Adipocyte (in vitro differentiated cells): ENCODE measurements around the gene NIPA2.

Experiments
- DNase-seq: peaks from one replicate; pipeline ENCODE4 v3.0.0-alpha.2; 2015; ENCODE audit warnings: low read depth
- H3K27me3 ChIP-seq: replicated peaks from 2 replicates; pipeline ENCODE4 v1.7.0; 2013; ENCODE audit warnings: mild to moderate bottlenecking, low read length, moderate library complexity; ENCODE audit not compliant: control insufficient read depth, insufficient read depth
- H3K36me3 ChIP-seq: 2 replicates; pipeline ENCODE4 v1.7.0; 2013; ENCODE audit warnings: low read length, mild to moderate bottlenecking, moderate library complexity; ENCODE audit not compliant: control insufficient read depth, insufficient read depth, severe bottlenecking
- H3K4me1 ChIP-seq: 2 replicates; pipeline ENCODE4 v1.7.0; 2013; ENCODE audit warnings: mild to moderate bottlenecking, low read length, moderate library complexity; ENCODE audit not compliant: control insufficient read depth, insufficient read depth
- H3K4me3 ChIP-seq: 2 replicates; pipeline ENCODE4 v1.7.0; 2013; ENCODE audit warnings: mild to moderate bottlenecking, low read length, moderate library complexity
- H3K9ac ChIP-seq: 2 replicates; pipeline ENCODE4 v1.7.0; 2013; ENCODE audit warnings: mild to moderate bottlenecking, low read length, moderate library complexity
- H3K9me3 ChIP-seq: 2 replicates; pipeline ENCODE4 v1.7.0; 2013; ENCODE audit warnings: mild to moderate bottlenecking, low read length, moderate library complexity; ENCODE audit not compliant: control insufficient read depth

The NIPA2 gene

DNA sequence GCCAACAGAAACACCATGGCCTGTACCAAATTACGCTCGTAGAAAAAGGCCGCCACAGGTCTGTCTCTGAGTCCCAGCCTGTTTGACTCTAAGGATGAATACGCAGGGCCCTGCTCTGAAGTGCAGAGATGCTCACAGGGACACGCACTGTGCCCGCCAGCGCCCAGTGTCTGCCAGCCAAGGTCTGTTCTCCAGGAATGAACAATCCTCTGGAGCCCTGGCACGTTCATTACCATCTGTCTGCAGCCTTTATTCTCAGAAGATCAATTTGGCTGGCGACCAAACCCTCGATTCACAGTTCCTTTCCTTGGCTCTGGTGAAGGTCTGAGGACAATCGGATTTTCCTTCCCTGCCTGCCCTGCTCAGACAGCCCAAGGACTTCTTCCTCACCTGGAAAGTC is 66.3 kb downstream of the NIPA2 start:
- Histone ChIP-seq H3K4me3 (no peak overlapping the region), H3K9ac (no peak overlapping the region), H3K27me3 (no peaks in the 10 kb centered on the region), H3K9me3 (no peaks in the 10 kb centered on the region), H3K4me1 (no peaks in the 10 kb centered on the region), H3K36me3 (peaks cover 75% of the 10 kb centered on the region)
- DNase-seq: no peak

DNA sequence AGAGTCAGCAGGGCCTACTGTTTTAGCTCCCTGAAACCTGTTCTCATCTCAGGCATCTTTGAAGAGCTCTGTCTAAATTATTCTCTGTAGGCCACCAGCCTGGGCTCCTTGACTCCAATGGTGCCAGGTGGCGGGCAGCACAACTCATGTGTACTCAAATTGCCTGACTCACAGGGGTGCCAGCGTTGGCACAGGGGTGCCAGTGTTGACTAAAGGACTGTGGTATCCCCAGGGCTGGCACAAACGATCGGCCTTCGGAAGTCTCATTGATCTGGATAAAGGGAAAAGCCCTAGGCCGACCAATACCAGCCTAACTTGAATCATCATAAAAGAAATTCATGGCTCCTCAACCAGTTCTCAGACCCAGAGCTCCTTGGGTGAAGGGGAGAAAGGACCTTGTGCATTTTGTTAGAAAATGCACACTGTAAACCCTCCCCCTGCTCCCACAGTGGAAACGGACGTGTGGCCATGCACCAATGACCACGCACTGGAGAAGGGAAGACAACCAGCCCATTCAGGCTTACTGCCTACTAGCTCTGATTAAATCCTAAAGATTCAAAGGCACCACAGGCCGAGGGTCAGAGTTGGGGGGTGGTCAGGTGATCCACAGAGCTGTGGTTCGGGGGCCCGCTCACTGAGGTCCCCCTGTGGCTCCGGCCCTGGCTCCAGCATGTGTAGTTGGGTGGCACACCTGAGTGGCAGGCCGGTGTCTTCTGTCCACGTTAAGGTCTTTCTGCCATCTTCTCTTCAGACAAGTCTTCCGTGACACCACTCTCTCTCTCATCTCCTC is 68.9 kb downstream of the NIPA2 start:
- Histone ChIP-seq H3K36me3 (peaks cover 83% of the 10 kb centered on the region), H3K9ac (no peak overlapping the region), H3K4me3 (no peak overlapping the region), H3K27me3 (no peaks in the 10 kb centered on the region), H3K4me1 (no peaks in the 10 kb centered on the region), H3K9me3 (no peaks in the 10 kb centered on the region)
- DNase-seq: no peak

DNA sequence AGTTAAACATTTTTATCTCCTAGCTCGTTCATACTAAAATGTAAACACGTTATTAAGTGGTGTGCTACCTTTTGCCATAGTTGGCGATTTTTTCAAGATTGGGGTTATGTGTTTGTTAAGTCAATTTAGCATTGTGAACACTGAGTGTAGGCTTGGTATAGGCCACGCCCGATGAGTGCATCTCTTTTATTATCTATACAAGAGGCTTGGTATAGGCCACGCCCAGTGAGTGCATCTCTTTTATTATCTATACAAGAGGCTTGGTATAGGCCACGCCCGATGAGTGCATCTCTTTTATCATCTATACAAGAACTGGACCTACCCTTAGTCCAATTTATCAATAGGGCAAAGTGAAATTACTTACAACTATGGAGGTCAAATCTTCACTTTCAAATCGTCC is 70.4 kb downstream of the NIPA2 start:
- H3K4me1 ChIP-seq: no peaks in the 10 kb centered on the region
- no peak overlapping the region for H3K4me3 ChIP-seq
- no peaks in the 10 kb centered on the region for H3K9me3 ChIP-seq
- no peaks in the 10 kb centered on the region for H3K27me3 ChIP-seq
- DNase-seq: no peak
- peaks cover 80% of the 10 kb centered on the region for H3K36me3 ChIP-seq
- H3K9ac ChIP-seq: no peak overlapping the region

DNA sequence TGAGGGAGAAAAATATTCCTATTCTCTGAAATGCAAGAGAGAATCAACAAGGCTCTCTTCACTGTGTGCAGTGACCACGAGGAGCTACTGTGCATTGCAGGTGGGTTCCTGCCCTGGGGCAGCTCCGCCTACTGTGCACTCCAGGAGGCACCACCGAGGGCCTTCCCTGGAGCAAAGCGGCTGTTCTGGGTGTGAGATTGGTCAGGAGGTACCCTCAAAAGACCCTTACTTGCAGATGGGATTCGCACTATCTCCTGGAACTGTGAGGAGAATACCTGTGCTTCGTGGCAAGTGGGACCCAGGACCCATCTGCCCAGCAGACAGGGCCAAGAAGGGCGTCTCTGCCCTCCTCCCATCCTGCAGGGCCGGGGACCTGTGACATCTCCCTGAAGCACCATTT is 72.8 kb downstream of the NIPA2 start:
- H3K4me1 ChIP-seq: no peaks in the 10 kb centered on the region
- H3K4me3 ChIP-seq: no peak overlapping the region
- no peak overlapping the region for H3K9ac ChIP-seq
- H3K27me3 ChIP-seq: no peaks in the 10 kb centered on the region
- peaks cover 92% of the 10 kb centered on the region for H3K36me3 ChIP-seq
- DNase-seq: no peak
- H3K9me3 ChIP-seq: no peaks in the 10 kb centered on the region

DNA sequence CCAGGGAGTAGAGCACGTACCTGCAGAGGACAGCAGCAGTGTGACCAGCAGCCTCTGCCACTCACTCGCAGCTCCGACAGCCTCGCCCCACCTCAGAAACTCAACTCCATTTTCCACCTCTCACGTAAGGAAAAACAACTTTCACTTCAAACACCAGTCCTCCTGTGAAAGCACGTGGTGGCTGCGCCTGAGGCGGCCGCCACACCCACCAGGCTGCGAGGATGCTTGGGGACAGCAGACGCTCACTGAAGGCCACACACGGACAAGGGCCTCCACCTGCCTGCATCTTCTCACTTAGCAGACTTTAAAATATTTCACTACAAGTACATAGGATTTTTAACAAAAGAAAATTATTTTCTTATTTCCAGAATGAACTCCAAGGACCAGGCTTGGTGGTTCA is 73.8 kb downstream of the NIPA2 start:
- no peak overlapping the region for H3K4me3 ChIP-seq
- no peaks in the 10 kb centered on the region for H3K9me3 ChIP-seq
- no peak for DNase-seq
- no peaks in the 10 kb centered on the region for H3K4me1 ChIP-seq
- no peaks in the 10 kb centered on the region for H3K27me3 ChIP-seq
- H3K36me3 ChIP-seq: peaks cover 94% of the 10 kb centered on the region
- H3K9ac ChIP-seq: no peak overlapping the region

DNA sequence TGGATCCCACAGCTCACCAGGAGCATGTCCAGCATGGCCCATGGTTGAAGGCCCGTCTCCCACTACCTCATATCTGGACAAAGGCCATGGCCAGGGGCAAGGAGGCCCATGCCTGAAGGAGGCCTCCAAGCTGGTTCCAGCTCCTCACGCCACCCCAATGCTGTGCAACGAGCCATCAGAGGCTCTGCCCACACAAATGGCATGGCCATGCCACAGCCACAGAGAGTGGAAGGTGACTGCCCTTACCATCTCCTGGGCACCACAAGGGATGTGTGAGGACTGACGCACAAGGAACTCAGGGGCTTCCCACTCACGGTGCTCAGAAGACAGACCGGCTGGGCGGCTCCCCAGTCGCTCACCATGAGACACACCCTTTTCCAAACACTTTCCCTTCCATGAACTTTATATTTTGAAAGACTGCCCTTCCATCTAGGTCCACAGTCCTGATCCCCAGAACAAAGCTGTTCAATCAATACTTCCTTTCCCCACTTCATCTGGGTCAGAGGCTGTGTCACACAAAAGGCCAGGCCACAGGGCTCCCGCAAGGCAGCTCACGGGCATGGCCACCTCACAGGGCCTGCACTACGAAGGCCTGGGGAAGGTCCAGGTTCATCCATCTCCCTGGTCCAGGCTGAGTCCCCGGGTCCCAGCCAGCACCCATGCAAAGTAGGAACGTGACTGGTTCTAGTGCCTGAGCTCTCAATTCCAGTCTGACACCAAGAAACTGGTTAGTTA is 75.3 kb downstream of the NIPA2 start:
- H3K27me3 ChIP-seq: no peaks in the 10 kb centered on the region
- no peaks in the 10 kb centered on the region for H3K4me1 ChIP-seq
- peaks cover 93% of the 10 kb centered on the region for H3K36me3 ChIP-seq
- no peak for DNase-seq
- no peak overlapping the region for H3K9ac ChIP-seq
- H3K9me3 ChIP-seq: no peaks in the 10 kb centered on the region
- H3K4me3 ChIP-seq: no peak overlapping the region

DNA sequence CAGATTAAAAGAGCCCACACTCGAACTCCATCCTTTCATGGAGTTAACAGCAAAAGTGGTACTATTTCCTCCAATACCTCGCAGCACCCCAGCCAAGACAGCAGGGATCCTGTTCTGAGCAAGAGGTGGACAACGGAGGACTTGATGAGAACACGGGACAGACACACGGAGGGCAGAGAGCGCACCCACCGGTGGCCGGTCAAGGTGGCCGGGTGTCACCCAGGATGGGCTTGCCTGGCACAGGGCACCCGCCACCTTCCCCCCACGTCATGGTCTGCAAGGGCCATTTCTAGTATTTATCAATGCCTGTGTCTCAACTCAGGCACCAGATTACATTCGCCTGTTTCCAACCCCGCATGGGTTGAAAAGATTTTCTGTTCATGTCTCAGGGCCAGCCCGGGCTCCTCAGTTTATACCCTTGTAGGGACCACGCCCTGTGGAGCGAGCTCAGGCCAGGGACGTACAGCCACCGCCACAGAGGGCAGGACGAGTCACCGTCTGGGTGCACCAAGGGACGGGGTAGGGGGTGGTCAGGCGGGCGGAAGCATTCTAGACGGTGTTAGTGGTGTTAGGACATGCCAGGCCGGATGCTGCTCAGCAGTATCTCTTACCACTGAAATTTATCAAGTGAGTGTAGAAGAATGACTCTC is 77.5 kb downstream of the NIPA2 start:
- Histone ChIP-seq H3K9me3 (no peaks in the 10 kb centered on the region), H3K9ac (no peak overlapping the region), H3K27me3 (no peaks in the 10 kb centered on the region), H3K36me3 (peaks cover 79% of the 10 kb centered on the region), H3K4me3 (no peak overlapping the region), H3K4me1 (no peaks in the 10 kb centered on the region)
- no peak for DNase-seq

DNA sequence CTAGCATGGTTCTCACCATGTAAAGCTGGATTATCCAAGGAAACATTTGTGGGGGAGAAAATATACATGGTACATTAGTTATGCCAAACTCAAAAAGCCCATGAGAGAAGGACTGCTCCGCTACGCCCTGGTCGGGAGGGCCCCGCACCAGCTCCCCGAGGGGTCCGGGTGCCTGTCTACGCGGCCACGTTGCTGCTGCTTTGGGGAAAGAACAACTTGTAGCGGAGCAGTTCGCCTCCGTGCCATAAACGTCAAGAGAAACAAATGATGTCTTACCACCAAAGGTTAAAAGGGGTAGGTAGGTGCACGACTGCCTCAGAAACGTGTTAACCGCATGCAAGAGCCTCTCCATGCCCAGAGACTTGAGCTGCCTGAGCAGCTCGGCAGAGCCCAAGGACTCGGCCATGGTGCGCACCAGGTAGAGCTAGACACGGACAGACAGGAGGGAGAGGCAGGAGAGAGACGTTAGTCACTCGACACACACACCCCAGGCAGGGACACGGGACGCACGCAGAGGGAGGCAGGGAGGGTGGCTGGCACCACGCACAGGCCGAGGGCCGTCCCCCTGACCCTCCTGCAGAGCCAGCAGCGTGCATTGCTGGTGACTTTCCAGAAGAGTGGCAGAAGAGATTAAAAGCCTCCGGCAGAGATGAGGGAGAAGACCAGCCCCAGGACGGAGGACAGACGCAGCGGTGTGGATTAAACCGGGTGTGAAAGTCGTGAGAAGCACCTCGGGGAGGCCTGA is 78.3 kb downstream of the NIPA2 start:
- Histone ChIP-seq H3K9me3 (no peaks in the 10 kb centered on the region), H3K36me3 (peaks cover 71% of the 10 kb centered on the region), H3K27me3 (no peaks in the 10 kb centered on the region), H3K4me3 (no peak overlapping the region), H3K4me1 (no peaks in the 10 kb centered on the region), H3K9ac (no peak overlapping the region)
- DNase-seq: no peak

DNA sequence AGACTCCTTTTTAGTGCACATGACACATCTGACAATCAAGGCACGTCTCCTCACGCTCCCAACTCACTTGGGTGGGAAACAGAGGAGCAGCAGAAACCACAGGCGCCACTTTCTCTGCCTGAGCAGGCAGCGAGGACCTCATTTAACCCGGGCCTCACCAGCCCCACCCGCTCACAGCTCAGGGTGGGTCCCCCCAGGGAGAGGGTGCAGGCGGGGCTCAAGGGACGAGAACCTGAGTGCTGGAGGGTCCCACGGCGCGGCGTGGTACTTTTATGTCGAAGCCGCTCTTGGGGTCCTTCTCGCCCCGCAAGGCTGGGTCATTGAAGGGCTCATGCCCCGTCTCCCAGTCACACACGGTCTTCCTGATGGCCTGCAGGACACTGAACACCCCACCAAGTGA is 79.1 kb downstream of the NIPA2 start:
- Histone ChIP-seq H3K27me3 (no peaks in the 10 kb centered on the region), H3K4me3 (no peak overlapping the region), H3K9me3 (no peaks in the 10 kb centered on the region), H3K36me3 (peaks cover 63% of the 10 kb centered on the region), H3K4me1 (no peaks in the 10 kb centered on the region), H3K9ac (no peak overlapping the region)
- no peak for DNase-seq
